Natural killer cell (primary cell): ENCODE data around the gene BBS7. TPM values are rescaled to one million over a fixed set of nuclear protein-coding genes. Genes with fewer than 3 reads are reported as not detected.

Experiments used
- ATAC-seq, 3 donors: fragments of 150-1000 bp in 2 of 3; fragments of 200-7000 bp in 1 of 3; cut with Tn5 transposase; 1 replicate in 1 of 3; 2 replicates in 2 of 3; pipeline ENCODE4 v1.10.0; 2021; ENCODE audit warnings: mild to moderate bottlenecking in 2 of 3, moderate library complexity in 2 of 3
- DNase-seq, 2 donors: peaks; one replicate each; pipeline versions ENCODE4 v3.0.0 to v3.0.0-alpha.2; 2013 to 2021; ENCODE audit warnings: mixed read lengths in 1 of 2
- H3K27ac ChIP-seq: one replicate; pipeline ENCODE4 v1.5.1; 2013; ENCODE audit warnings: mild to moderate bottlenecking, low read length
- H3K27me3 ChIP-seq: one replicate; pipeline ENCODE4 v1.6.1; 2013; ENCODE audit warnings: low read length; ENCODE audit not compliant: control insufficient read depth, insufficient read depth
- H3K36me3 ChIP-seq: one replicate; pipeline ENCODE4 v1.6.1; 2013; ENCODE audit warnings: low read length; ENCODE audit not compliant: control insufficient read depth, insufficient read depth
- H3K4me1 ChIP-seq: one replicate; pipeline ENCODE4 v1.6.1; 2013; ENCODE audit warnings: low read length; ENCODE audit not compliant: control insufficient read depth, insufficient read depth
- H3K4me3 ChIP-seq: one replicate; pipeline ENCODE4 v1.5.1; 2013; ENCODE audit warnings: low read length
- H3K9me3 ChIP-seq: one replicate; pipeline ENCODE4 v1.6.1; 2013; ENCODE audit warnings: low read length; ENCODE audit not compliant: control insufficient read depth, insufficient read depth
- H3K27ac Mint-ChIP-seq, 2 donors: one replicate each; pipeline ENCODE4 v1.8.0; 2022; ENCODE audit warnings: mild to moderate bottlenecking in 2 of 2, mixed read lengths in 2 of 2, moderate library complexity in 1 of 2
- H3K27me3 Mint-ChIP-seq, 2 donors: one replicate each; pipeline ENCODE4 v1.8.0; 2022; ENCODE audit warnings: low read depth in 2 of 2, mixed read lengths in 2 of 2
- H3K36me3 Mint-ChIP-seq: one replicate; pipeline ENCODE4 v1.8.0; 2022; ENCODE audit warnings: mixed read lengths
- H3K4me1 Mint-ChIP-seq, 2 donors: one replicate each; pipeline ENCODE4 v1.8.0; 2022; ENCODE audit warnings: mixed read lengths in 2 of 2
- H3K4me3 Mint-ChIP-seq: one replicate; pipeline ENCODE4 v1.8.0; 2022; ENCODE audit warnings: mild to moderate bottlenecking, moderate library complexity, mixed read lengths
- H3K9me3 Mint-ChIP-seq, 2 donors: one replicate each; pipeline ENCODE4 v1.8.0; 2022; ENCODE audit warnings: mixed read lengths in 2 of 2
- WGBS: methylation state at CpG from one replicate; pipeline ENCODE4 v1.1.7; 2013; ENCODE audit warnings: missing lambda C conversion rate; ENCODE audit not compliant: insufficient coverage; 5-methylcytosine and 5-hydroxymethylcytosine counted together
- intact Hi-C: fragments of 100-400 bp; cut with micrococcal nuclease; formaldehyde crosslinking; loops from one replicate; pipeline ENCODE4 v1.14.2; 2022
- total RNA-seq, 4 donors: library from RNA; stranded (reverse); fragments of 120-200 nt in 1 of 4; gene quantifications; one replicate each; pipeline versions ENCODE4 v1.2.3 to v1.2.4, GENCODE V29; 2013 to 2022
- TF ChIP-seq, protein P1 (sequence below): fragments of 200-600 bp; IDR thresholded peaks from one replicate; pipeline ENCODE4 v1.8.0; 2022; ENCODE audit warnings: antibody characterized with exemption

BBS7 gene
- total RNA-seq, 3 donors from 2014 or later (not counting 1 experiment from before 2014, with no cell fraction given) = 3.6 to 7.5 (median 4.9) TPM

DNA sequence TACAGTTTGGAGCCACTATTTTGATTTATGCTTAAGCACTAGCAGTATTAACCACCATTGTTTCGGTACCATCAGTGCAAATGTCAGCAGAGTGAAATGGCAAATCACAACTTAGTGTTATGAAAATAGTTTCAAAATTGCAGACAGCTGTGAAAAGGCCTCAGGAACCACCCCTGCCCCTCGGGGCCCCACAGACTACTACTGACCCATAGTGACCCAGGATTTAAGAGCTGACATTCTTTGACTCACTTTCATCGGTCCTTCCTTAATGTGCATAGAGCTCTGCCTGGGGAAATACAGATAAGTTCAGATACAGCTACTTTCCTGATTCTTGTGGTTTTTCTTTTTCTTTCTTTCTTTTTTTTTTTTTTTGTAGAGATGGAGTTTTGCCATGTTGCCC, 3.3 kb upstream of the BBS7 start:
- WGBS = 23% methylated on average over 3 of the region's 3 CpGs
- Histone ChIP-seq H3K4me1 (peaks cover 8% of the 10 kb centered on the region), H3K27ac (no peak overlapping the region), H3K4me3 (no peak overlapping the region), H3K9me3 (no peaks in the 10 kb centered on the region), H3K27me3 (peaks cover 4% of the 10 kb centered on the region), H3K36me3 (no peaks in the 10 kb centered on the region)
- Mint-ChIP-seq H3K36me3 (no peaks in the 10 kb centered on the region), H3K9me3 (no peaks in the 10 kb centered on the region), H3K4me3 (no peak overlapping the region), H3K27ac (no peak overlapping the region), H3K27me3 (peaks cover 15 to 45% of the 10 kb centered on the region in 2 donors), H3K4me1 (peaks cover 14 to 18% of the 10 kb centered on the region in 2 donors)
- DNase-seq (no peak), ATAC-seq (no peak)
- intact Hi-C loops = no loop called here
- TF ChIP-seq, protein P1, sequence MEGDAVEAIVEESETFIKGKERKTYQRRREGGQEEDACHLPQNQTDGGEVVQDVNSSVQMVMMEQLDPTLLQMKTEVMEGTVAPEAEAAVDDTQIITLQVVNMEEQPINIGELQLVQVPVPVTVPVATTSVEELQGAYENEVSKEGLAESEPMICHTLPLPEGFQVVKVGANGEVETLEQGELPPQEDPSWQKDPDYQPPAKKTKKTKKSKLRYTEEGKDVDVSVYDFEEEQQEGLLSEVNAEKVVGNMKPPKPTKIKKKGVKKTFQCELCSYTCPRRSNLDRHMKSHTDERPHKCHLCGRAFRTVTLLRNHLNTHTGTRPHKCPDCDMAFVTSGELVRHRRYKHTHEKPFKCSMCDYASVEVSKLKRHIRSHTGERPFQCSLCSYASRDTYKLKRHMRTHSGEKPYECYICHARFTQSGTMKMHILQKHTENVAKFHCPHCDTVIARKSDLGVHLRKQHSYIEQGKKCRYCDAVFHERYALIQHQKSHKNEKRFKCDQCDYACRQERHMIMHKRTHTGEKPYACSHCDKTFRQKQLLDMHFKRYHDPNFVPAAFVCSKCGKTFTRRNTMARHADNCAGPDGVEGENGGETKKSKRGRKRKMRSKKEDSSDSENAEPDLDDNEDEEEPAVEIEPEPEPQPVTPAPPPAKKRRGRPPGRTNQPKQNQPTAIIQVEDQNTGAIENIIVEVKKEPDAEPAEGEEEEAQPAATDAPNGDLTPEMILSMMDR = no peak

DNA sequence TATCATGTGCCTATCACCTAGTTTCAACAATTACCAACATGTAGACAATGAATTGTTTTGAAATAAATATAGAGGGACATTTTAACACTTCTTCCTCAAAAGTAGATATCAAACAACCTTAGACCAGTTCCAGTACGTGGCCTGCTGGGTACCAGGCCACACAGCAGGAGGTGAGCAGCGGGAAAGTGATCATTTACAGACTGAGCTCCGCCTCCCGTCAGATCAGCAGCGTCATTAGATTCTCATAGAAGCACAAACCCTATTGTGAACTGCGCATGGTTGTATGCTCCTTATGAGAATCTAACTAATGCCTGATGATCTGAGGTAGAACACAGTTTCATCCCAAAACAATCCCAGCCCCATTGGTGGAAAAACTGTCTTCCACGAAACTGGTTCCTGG, 6.5 kb downstream of the BBS7 start:
- Mint-ChIP-seq H3K36me3 (peaks cover 9% of the 10 kb centered on the region), H3K27me3 (no peaks in the 10 kb centered on the region), H3K27ac (no peak overlapping the region), H3K9me3 (no peaks in the 10 kb centered on the region), H3K4me3 (no peak overlapping the region), H3K4me1 (peaks cover 2 to 3% of the 10 kb centered on the region in 2 donors)
- DNase-seq (no peak), ATAC-seq (no peak)
- Histone ChIP-seq H3K9me3 (no peaks in the 10 kb centered on the region), H3K36me3 (peaks cover 9% of the 10 kb centered on the region), H3K27ac (no peak overlapping the region), H3K27me3 (no peaks in the 10 kb centered on the region), H3K4me3 (no peak overlapping the region), H3K4me1 (no peaks in the 10 kb centered on the region)
- TF ChIP-seq, protein P1 = no peak
- whole genome bisulfite sequencing = 94% methylated on average over 7 of the region's 7 CpGs
- intact Hi-C loops = no loop called here

DNA sequence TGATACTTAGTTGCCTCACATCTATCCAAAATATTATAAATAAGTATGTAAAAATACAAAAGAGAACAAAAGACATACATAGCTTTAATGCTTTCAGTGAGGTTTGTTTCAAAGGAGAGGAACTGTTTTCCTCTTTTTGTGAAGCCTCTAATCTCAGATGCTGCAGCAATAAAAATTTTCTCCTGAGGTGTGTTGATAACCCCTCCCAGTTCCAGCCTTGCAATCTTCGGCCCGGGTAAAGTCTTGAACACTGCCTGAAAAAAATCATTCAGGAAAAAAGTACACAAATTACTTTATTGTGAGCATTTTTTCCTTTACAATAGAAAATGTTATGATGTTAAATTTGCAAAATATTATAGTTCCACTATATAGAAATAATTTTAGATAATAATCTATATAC, 8.8 kb downstream of the BBS7 start:
- H3K27me3 Mint-ChIP-seq = no peaks in the 10 kb centered on the region
- no peak overlapping the region for H3K4me3 ChIP-seq
- H3K4me1 ChIP-seq = no peaks in the 10 kb centered on the region
- no peak overlapping the region for H3K27ac Mint-ChIP-seq
- ATAC-seq (no peak), DNase-seq (no peak)
- H3K4me1 Mint-ChIP-seq = no peaks in the 10 kb centered on the region
- no peaks in the 10 kb centered on the region for H3K27me3 ChIP-seq
- intact Hi-C loops = no loop called here
- no peak overlapping the region for H3K27ac ChIP-seq
- WGBS = 100% methylated on average over 2 of the region's 2 CpGs
- no peaks in the 10 kb centered on the region for H3K9me3 ChIP-seq
- H3K36me3 ChIP-seq = peaks cover 9% of the 10 kb centered on the region
- no peak overlapping the region for H3K4me3 Mint-ChIP-seq
- TF ChIP-seq, protein P1 = no peak
- no peaks in the 10 kb centered on the region for H3K9me3 Mint-ChIP-seq
- no peaks in the 10 kb centered on the region for H3K36me3 Mint-ChIP-seq

DNA sequence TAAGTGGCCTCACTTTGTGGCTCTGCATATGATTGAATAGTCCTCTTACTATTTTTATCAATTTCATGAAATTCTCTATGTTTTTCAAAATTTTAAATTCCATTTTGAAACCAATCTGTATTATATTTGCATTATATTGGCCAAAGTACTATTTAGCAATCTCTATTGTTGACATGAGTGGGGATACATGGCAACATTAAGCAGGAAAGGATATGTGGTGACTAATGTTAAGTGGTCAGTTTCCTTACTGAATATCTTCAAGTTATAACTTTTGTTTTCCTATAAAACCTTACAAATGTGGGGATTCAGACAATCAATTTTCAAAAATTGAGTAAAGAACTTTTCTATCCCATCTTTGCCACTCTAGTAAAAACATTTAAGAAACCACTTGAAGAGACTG, 10.2 kb downstream of the BBS7 start:
- intact Hi-C loops = no loop called here
- Mint-ChIP-seq H3K4me3 (no peak overlapping the region), H3K9me3 (no peaks in the 10 kb centered on the region), H3K27me3 (no peaks in the 10 kb centered on the region), H3K36me3 (no peaks in the 10 kb centered on the region), H3K4me1 (no peaks in the 10 kb centered on the region), H3K27ac (no peak overlapping the region)
- Histone ChIP-seq H3K27me3 (no peaks in the 10 kb centered on the region), H3K9me3 (no peaks in the 10 kb centered on the region), H3K4me3 (no peak overlapping the region), H3K27ac (no peak overlapping the region), H3K36me3 (peaks cover 9% of the 10 kb centered on the region), H3K4me1 (no peaks in the 10 kb centered on the region)
- DNase-seq = no peak
- no peak for ATAC-seq
- TF ChIP-seq, protein P1 = no peak
